Non-pigmented ciliary epithelial cell (primary cell): ENCODE data around the gene SLC5A10.
"Not testable (repeated sequence)": the region's sequence is repeated elsewhere in the genome, so short reads cannot be mapped to it uniquely, and the experiment has no call there.

ENCODE experiments used
- DNase-seq: peaks from one replicate; pipeline ENCODE4 v3.0.0-alpha.2; 2010; ENCODE audit warnings: low read depth

The SLC5A10 gene

DNA sequence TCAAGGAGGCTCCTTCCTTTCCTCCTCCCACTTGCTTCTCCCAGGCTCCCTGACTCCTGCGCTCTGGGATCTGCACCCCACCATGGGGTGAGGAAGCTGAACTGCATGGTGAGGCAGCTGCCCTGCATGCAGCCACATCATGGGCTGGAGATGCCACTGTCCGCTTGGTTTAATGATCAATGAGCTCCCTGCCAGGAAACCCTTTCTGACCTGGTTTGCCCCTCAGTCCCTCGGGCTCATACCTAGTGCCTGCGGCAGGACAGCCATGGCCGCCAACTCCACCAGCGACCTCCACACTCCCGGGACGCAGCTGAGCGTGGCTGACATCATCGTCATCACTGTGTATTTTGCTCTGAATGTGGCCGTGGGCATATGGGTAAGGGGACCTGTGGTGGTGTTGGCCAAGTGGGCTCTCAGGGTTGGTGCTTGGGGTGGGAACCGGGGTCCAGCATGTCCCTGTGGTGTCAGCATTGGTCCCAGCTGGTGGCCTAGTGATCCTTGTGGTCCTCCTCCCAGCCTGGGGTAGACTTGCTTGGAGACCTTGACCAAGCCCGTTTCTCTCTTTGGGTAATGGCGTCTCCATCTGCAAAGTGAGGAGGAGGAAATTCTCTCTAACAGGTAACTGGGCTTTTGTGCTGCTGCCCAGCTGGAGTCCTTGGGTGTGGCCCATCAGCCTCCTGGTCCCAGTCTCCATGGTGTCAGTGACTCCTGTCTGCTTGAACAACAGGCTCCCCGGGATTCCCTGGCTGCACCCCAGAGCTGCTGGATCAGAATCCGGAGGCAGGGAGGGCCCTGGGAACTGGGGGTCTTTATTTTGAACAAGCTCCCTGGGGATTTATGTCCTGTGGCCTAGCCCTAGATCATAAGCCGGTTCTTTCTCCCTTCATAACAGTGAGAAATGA, at the start of gene SLC5A10:
TSS of gene SLC5A10 (plus strand) at position 225 of the 902 bp plus-strand sequence. CDS start at position 266, 41 bp downstream.
- no peak for DNase-seq

DNA sequence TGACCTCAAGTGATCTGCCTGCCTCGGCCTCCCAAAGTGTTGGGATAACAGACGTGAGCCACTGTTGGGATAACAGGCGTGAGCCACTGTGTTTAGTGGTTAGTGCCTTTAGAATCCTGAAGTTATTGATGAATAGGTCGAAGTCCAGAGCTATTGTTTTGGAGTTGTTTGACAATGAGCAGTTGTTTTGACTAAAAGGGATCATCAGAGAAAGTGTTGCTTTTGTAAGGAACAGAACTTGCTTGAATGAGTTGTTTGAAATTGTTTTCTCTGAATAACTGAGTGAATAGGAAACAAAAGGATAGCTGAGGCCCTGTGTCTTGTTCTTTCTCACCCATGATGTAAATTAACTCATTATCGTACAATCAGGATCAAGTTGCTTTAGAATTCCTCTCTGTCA, 47.5 kb upstream of the SLC5A10 start:
- DNase-seq, result no peak

DNA sequence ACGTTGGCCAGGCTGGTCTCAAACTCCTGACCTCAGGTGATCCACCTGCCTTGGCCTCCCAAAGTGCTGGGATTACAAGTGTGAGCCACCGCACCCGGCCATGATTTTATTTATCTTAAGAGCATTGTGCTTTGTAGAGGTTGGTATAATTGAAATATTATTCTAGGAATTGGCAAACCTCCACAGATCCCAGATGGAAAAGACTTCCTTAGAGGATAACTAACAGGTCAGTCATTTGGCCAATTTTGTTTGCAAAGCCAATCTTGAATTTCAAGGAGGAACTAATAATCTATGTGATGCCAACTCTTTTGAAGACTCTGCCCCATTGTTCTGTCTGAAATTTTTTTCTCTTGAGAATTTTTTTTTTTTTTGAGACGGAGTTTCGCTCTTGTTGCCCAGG, 46.7 kb upstream of the SLC5A10 start:
- DNase-seq, result no peak

DNA sequence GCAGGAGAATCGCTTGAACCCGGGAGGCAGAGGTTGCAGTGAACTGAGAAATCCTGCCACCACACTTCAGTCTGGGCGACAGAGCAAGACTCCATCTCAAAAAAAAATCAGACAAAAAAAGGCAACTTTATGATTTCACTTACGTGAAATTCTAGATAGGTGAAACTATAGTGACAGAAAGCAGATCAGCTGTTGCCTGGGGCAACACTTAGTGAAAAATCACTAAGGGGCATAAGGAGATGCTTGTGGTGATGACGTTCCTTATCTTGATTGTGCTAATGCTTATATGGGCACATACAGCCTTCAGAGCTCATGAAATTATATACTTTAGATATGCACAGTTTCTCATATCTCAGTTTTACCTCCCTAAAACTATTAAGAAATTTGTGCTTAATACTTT, 41.6 kb upstream of the SLC5A10 start:
- no peak for DNase-seq

DNA sequence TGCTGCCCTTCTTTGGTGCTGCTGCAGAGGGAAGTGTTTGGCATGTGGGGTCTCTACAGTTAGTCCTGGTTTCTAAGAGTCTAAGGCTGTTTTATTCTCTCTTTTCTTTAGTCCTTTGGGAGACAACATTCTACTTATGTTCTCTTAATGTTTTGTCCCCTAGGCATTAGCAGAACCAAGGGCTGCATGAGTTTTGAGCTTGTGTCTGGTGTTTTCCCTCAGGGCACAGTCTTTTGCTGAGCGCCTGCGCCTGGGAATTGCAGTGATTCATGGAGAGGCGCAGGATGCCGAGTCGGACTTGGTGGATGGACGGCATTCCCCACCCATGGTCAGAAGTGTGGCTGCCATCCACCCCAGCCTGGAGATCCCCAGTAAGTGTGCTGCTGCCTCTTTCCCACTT, 41.1 kb upstream of the SLC5A10 start:
- DNase-seq, result no peak

DNA sequence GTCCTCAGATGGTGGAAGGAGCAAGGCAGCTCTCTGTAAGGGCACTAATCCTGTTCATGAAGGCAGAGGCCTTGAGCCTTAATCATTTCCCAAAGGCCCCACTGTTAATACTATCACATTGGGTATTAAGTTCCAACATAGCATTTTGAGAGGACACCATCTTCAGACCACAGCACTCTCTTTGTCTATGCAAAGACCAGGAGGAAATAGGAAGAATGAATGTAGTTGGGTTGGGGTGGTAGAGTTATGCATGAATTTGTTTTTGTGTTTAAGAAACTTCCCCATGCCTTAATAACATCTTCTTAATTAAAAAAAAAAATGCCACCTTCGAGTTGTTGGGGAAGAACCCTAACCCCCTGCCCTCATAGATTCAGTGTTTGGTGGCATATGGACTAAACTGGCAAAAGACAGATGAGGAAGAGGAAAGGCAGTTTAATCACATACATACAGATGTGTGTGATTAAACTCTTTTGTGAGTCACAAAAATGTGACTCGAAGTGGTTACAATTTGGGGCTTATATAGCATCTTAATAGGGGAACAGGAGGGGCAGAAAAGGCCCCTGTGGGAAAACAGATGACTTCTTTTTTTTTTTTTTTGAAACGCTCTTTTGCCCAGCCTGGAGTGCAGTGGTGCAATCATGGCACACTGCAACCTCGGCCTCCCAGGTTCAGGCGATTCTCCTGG, 35.0 kb upstream of the SLC5A10 start:
- no peak for DNase-seq

DNA sequence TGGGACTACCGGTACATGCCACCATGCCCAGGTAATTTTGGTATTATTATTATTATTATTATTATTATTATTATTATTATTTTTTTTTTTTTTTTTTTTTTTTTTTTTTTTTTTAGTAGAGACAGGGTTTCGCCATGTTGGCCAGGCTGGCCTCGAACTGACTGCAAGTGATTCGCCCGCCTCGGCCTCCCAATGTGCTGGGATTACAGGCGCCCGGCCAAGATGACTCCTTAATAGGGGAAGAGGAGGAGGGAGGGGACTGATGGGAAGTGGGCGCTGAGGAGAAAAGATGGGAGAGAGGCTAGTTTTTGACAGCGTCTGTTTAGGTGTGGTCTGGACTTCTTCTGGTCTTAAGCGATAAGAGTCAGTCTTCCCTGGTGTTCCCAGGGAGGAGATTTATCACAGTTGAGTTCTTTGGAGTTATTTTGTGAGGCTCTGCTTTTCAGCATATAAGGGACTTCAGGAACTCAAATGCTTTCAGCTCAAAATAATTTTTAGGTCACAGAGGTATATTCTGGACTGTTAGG, 34.4 kb upstream of the SLC5A10 start:
- DNase-seq, result no peak

DNA sequence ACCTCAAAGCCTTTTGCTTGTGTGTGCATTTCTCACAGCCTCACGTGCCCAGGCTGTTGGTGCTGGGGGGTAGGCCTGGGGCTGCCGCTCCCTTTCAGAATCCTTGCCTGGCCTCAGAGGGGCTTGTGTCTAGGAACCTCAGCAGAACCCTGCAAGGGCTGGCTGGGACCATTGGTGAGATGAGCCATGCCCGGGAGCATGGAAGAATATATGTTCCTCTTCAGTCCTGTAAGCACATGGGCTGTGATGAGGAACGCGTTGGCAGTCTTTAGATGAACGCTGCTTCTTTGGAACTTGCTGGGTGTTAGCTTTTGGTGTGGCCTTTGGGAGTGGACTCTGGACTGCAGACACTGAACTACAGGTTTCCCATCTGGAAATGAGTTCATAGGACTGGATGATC, 32.0 kb upstream of the SLC5A10 start:
- no peak for DNase-seq

DNA sequence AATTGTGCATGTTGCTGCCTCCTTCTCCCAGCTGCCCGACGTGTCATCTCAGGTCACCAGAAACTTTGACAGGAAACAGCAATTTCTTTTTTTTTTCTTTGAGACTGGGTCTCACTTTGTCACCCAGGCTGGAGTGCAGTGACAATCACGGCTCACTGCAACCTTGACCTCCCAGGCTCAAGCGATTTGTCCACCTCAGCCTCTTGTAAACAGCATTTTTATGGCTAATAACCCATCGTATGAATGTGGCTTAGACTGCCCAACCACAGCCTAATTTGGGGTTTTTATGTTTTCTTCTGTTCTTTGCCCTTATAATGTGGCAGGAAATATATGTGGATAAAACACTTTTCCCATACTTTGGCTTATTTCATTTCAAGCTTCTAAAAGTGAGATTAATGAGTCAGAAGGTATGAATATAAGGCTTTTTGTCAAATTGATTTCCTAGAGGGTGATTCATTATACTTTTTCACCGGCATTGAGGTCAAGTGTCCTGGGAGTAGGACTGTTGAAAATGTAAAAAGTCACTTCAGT, 31.0 kb upstream of the SLC5A10 start:
- no peak for DNase-seq

DNA sequence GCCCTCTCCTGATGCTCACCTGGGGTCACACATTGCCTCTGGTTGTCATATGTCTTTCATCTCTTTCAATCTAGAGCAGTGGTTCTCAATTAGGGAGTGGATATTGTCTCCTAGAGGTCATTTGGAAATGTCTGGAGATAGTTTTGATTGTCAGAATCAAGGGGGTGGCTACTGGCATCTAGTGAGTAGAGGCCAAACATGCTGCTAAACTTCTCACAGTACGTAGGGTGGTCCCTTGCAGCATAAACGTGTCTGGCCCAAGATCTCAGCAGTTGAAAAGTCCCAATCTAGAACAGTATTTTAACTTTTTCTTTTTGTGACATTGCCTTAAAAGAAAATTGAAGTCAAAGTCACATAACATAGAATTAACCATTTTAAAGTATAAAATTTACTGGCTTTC, 30.5 kb upstream of the SLC5A10 start:
- DNase-seq, result no peak

DNA sequence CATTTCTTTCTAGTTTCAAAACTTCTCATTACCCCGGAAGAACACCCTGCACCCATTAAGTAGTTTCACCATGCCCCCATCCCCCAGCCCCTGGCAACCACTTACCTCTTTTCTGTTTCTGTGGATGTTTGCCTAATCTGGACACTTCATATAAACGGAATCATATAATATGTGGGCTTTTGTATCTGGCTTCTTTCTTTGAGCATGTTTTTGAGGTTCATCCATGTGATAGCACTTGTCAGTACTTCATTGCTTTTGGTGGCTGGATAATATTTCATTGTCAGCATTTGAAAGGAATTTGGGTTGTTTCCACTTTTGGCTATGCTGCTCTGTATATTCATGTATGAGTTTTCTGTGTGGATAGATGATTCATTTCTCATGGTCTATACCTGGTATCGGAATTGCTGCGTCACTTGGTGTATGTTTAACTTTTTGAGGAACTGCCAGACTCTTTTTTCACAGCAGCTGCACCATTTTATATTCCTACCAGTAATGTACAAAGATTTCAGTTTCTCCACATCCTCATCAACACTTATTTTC, 30.0 kb upstream of the SLC5A10 start:
- DNase-seq, result no peak

DNA sequence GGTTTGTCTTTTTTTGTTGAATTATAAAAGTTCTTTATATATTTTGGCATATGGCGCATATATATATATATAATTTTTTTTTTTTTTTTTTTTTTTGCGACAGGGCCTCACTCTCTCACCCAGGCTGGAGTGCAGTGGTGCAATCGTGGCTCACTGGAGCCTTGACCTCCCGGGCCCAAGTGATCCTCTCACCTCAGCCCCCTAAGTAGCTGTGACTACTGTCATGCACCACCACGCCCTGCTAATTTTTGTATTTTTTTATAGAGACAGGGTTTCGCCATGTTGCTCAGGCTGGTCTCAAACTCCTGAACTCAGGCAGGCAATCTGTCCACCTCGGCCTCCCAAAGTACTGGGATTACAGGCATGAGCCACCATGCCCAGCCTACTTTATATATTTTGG, 29.4 kb upstream of the SLC5A10 start:
- DNase-seq, result not testable (repeated sequence)

DNA sequence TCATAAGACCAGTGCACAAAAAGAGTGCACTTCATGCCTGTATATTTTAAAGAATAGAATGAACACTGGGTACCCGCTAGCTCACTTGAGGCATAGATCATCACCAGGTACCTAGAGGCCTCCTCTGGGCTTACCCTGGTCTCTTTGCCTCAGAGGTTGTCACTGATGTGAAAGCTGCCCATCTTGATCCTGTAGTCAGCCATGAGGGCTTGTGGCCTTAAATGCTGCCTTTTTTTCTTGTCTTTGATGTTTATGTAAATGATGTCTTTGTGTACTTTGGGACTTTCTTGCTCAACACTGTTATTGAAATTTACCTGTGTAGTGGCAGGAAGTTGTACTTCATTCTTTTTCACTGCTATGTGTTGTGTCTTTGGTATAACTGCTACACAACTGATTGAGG, 26.8 kb upstream of the SLC5A10 start:
- DNase-seq, result no peak

DNA sequence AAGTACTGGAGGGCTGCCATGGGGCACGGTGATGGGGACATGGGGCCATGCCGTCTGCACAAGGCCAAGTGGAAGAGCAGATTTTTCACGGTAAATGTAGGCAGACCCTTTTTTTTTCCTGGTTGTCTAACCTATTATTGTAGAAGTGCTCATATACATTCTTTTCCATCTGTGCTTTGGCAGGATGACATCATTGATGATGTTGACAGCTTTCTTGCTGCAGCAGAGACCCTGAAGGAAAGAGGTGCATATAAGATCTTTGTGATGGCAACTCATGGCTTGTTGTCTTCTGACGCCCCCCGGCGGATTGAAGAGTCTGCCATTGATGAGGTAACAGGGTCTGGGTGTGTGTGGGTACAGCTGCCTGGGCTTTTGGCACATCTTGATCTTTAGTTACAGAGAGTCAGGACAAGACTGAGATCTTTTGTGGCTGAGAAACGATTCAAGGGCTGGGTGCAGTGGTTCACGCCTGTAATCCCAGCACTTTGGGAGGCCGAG, 23.3 kb upstream of the SLC5A10 start:
- no peak for DNase-seq

DNA sequence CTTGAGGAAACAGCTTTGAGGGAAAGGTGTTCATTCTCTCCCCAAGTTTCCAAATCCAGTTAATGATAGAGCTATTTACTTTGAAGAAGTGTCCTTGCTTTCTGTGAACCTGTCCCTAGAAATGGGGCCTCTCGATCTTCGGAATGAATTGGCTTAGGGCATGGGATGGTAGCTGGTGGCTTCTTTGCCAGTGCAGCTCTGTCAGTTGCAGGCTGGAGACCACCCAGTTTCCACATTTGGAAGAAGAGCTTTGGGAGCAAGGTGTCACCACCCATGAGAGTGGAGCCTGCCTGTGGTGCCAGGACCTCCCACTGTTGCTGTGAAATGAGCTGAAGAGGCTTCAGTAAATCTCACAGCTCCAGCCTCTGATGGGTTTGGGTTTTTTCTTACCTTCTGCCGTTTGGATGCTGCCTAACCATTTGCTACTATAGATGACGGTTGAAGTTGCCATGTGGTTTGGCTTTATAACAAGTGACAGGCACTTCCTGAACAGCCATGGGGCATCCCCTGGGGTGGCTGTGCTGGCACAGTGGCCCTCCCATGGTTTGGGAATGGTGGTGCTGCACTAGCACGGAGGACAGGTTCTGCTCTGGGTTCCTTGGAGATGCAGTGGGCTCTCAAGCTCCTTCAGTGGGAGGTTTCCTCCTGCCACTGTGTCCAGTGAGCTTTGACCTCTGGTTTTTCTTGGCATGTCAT, 19.5 kb upstream of the SLC5A10 start:
- DNase-seq, result no peak

DNA sequence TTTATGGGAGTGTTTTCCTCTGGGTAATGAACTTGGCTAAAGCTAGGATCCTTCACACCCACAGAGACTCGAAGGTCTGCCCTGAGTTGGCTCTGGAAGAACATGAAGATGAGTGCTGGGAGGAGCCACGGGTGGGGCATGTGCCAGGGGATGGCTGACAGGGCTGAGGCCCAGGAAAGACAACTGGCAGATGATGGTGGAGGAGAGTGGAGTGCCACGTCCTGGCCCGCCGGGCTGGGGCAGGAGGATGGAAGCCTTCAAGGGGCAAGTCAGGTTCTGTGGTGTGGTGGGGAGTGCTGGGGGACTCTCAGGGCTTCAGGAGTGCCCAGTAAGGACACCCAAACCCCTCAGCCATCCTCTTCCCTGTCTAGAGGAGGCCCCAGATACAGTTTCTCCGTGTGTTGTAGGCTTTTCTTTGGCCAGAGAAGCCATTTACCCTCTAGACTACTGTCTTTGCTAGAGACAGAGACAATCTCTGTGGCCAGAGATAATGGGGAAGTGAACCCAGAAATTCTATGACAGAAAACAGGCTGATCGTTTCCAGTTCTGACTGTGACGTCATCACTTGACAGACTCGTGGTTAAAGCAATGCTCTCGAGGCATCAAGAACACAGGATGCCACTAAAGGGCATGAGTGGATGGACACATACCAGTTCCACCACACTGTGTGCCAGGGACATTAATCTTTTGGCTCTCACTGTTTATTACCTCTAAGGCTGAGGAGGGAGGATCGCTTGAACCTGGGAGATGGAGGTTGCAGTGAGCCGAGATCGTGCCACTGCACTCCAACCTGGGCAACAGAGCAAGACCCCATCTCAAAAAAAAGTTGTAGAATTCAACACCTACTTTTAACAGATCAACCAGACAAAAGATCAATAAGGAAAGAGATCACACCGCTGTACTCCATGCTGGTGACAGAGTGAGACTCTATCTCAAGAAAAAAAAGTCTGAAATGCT, 18.6 kb upstream of the SLC5A10 start:
- DNase-seq, result no peak

DNA sequence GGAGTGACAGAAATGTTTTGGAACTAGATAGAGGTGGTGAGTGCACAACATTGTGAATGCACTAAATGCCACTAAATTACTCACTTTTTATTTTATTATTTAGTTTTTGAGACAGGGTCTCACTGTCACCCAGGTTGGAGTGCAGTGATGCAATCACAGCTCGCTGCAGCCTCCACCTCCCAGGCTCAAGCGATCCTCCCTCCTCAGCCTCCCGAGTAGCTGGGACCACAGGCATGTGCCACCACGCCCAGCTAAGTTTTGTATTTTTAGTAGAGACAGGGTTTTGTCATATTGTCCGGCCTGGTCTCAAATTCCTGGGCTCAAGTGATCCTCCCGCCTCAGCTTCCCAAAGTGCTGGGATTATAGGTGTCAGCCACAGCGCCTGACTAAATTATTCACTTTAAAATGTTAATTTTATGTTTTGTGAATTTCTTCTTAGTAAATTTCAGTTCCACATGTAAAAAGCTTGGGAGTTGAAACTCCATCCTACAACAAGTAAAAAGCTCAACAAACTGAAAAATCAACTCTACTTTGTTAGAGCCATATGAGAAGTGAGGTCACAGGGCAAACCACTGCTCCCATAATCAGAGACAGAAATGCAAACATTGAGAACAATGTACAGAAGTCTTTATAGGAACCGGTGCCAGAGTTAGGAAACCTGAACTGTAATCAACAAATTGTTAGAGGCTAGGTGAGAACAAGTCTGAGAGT, 13.8 kb upstream of the SLC5A10 start:
- DNase-seq, result no peak

DNA sequence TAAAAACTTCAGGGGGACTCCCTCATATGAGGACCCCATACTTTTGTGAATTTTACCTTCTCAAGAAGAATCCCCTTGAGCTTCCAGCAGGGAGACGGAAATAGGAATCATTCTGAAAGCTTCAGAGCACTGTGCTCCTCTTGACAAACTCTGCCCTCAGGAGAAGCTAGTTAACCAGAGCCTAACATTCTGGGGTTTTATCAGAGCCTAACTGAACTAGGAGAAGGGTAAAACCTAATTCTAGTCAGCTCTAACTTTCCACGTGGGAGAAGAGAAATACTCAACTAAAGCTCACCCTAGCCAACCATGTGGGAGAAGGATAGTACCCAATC, 13.3 kb upstream of the SLC5A10 start:
- DNase-seq, result no peak

DNA sequence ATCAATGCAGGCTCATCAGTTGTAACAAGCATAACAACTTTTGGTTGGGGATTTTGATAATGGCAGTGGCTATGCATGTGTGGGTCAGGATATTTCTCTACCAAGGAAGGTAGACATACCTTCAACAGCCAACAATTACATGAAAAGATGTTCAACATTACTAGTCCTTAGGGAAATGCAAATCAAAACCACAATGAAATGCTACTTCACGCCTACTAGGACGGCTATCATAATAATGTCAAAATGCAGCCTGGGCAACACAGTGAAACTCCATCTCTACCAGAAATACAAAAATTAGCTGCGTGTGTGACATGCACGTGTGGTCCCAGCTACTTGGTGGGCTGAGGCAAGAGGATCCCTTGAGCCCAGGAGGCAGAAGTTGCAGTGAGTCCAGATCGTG, 7.3 kb upstream of the SLC5A10 start:
- DNase-seq, result no peak

DNA sequence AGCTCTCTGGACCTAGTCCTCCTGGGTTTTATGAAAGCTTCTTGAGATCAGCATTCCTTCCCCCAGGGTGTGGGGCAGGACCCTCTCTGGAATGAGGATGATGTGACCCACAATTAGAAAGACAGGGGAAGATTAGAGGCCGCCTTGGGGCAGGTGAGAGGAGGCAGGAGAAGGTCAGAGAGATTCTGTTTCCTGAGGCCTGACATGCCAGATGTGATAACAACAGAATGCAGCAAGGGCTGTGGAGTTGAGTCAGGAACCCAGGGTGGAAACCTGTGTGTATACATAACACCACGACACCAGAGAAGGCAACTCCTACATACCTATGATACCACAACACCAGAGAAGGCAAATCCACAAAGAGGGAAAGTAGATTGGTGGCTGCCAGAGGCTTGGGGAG, 5.4 kb upstream of the SLC5A10 start:
- no peak for DNase-seq
